ENCODE results near the gene LTO1.

GRCh38 chr11:69683764-69684333 lies 8.7 kb upstream of the LTO1 start:
- no peak for TF ChIP-seq RFX5 (IDR thresholded peaks at IDR 0.05; ENCODE audit: low read depth, low read length)
- TF ChIP-seq ZNF274 (IDR thresholded peaks at IDR 0.05; ENCODE audit: insufficient read depth, insufficient read length) = no peak
